ENCODE results near the gene TCF12.
A peak's percentile ranks its signal among the peaks of the same experiment; 100 is the strongest.

Gene TCF12

GRCh38 chr15:57235873-57236272 is 317.4 kb downstream of the TCF12 start:
- H3K36me3 ChIP-seq, result peaks cover 70% of the 10 kb centered on the region
- H3K4me3 ChIP-seq (ENCODE audit: low read depth, low read length), result no peak overlapping the region
- DNase-seq, result peak; percentile 73
- no peaks in the 10 kb centered on the region for H3K9me3 ChIP-seq
- H3K4me1 ChIP-seq, result peaks cover 19% of the 10 kb centered on the region
- no peaks in the 10 kb centered on the region for H3K27me3 ChIP-seq
- TF ChIP-seq, protein P1, sequence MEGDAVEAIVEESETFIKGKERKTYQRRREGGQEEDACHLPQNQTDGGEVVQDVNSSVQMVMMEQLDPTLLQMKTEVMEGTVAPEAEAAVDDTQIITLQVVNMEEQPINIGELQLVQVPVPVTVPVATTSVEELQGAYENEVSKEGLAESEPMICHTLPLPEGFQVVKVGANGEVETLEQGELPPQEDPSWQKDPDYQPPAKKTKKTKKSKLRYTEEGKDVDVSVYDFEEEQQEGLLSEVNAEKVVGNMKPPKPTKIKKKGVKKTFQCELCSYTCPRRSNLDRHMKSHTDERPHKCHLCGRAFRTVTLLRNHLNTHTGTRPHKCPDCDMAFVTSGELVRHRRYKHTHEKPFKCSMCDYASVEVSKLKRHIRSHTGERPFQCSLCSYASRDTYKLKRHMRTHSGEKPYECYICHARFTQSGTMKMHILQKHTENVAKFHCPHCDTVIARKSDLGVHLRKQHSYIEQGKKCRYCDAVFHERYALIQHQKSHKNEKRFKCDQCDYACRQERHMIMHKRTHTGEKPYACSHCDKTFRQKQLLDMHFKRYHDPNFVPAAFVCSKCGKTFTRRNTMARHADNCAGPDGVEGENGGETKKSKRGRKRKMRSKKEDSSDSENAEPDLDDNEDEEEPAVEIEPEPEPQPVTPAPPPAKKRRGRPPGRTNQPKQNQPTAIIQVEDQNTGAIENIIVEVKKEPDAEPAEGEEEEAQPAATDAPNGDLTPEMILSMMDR (IDR thresholded peaks at IDR 0.05; ENCODE audit: low read depth, low read length), result no peak

DNA sequence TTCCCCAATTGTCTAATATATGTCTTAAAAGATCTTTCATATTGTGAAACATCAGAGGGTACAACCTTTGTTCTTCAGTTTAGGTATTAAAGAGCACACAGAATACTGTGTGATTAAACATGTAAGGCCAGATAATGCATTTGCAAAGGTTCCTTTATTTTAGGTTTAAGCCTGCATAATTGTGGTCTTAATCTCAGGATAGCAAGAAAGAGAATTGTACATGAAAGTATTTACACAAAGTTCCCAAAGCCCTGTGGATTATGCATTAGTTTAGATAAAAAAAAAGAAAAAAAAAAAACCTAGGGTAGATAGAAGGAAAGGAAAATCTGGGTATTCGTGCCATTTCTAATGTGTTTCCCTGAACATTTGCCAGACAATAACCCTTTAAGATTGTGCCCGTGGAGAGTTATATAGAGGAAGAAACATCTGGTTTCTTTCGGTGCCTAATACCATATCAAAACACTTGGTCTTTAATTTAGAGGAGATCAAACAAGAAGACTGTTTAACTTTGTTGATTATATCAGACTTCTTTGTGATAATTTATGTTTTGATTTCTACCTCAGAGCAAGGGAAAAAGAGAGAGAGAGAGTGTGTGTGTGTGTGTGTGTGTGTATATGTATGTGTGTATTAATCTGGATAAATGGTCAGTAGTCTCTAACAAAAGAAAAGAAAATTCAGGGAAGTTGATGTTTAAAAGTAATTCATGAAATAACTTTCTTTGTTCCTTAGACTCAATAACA is 318.3 kb downstream of the TCF12 start:
- H3K4me3 ChIP-seq (ENCODE audit: low read depth, low read length), result no peak overlapping the region
- H3K9me3 ChIP-seq, result no peaks in the 10 kb centered on the region

DNA sequence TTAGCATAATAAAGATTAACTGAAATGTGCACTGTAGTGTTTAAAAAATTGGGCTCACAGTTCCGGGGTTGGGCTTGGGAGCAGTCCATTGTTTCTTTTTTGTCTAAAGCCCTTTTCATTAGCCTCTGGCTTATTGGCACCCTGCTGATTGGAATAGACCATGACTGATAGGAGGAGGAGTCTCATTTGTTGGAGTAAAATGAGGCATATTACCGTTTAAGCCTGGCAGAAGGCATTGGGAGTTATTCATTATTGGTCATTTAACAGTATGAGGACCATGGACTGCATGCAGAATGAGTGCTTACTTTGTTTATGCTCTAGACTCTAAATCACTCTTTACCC is 318.8 kb downstream of the TCF12 start:
- H3K9me3 ChIP-seq, result no peaks in the 10 kb centered on the region
- H3K4me1 ChIP-seq, result peaks cover 16% of the 10 kb centered on the region
- DNase-seq, result no peak
- H3K36me3 ChIP-seq, result peaks cover 65% of the 10 kb centered on the region
- H3K27me3 ChIP-seq, result no peaks in the 10 kb centered on the region
- TF ChIP-seq, protein P1 (IDR thresholded peaks at IDR 0.05; ENCODE audit: low read depth, low read length), result no peak
- H3K4me3 ChIP-seq (ENCODE audit: low read depth, low read length), result no peak overlapping the region

More for the DNA sequence above, 318.3 kb downstream of the TCF12 start:
- Histone ChIP-seq H3K36me3 (peaks cover 70% of the 10 kb centered on the region), H3K27me3 (no peaks in the 10 kb centered on the region), H3K4me1 (peaks cover 16% of the 10 kb centered on the region)
- TF ChIP-seq, protein P1 (IDR thresholded peaks at IDR 0.05; ENCODE audit: low read depth, low read length), result no peak
- DNase-seq, result no peak

DNA sequence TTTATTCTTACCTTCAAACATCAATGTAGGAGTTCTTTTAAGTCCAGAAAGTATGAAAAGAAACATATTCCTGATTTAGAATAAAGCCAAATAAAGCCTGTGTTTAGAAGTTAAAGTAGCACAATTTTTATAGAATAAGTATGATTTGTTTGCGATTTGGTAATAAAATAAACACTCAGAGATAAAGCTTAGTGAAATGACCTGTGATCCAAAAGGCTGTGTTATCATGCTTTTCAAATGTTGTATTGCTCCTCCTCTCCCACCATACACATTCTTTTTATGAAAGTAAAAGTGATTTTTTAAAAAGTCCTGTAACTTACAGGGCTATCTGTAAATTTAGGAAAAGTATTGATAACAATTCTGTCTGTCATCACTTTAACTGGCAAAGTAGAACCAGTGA is 319.2 kb downstream of the TCF12 start:
- no peak overlapping the region for H3K4me3 ChIP-seq (ENCODE audit: low read depth, low read length)
- H3K36me3 ChIP-seq, result peaks cover 65% of the 10 kb centered on the region
- peaks cover 16% of the 10 kb centered on the region for H3K4me1 ChIP-seq
- no peak for DNase-seq
- TF ChIP-seq, protein P1 (IDR thresholded peaks at IDR 0.05; ENCODE audit: low read depth, low read length), result no peak
- H3K27me3 ChIP-seq, result no peaks in the 10 kb centered on the region
- H3K9me3 ChIP-seq, result no peaks in the 10 kb centered on the region

- DNase-seq, result no peak
- H3K4me1 ChIP-seq, result peaks cover 27% of the 10 kb centered on the region
- peaks cover 53% of the 10 kb centered on the region for H3K36me3 ChIP-seq
- no peaks in the 10 kb centered on the region for H3K9me3 ChIP-seq
- TF ChIP-seq, protein P1 (IDR thresholded peaks at IDR 0.05; ENCODE audit: low read depth, low read length), result no peak
- H3K4me3 ChIP-seq (ENCODE audit: low read depth, low read length), result no peak overlapping the region
- no peaks in the 10 kb centered on the region for H3K27me3 ChIP-seq
Measured at GRCh38 chr15:57245130-57245529, 326.7 kb downstream of the TCF12 start.

- Histone ChIP-seq H3K4me1 (peaks cover 27% of the 10 kb centered on the region), H3K27me3 (no peaks in the 10 kb centered on the region), H3K4me3 (ENCODE audit: low read depth, low read length) (no peak overlapping the region), H3K36me3 (peaks cover 53% of the 10 kb centered on the region), H3K9me3 (no peaks in the 10 kb centered on the region)
- no peak for DNase-seq
- TF ChIP-seq, protein P1 (IDR thresholded peaks at IDR 0.05; ENCODE audit: low read depth, low read length), result no peak
Measured at GRCh38 chr15:57245714-57246113, 327.3 kb downstream of the TCF12 start.
